HepG2 (cell line): ENCODE measurements around the gene GNG7.

Experiments
- ARHGAP35 ChIP-seq: sonication (generic); formaldehyde crosslinking; IDR thresholded peaks from 2 replicates; pipeline ENCODE4 v1.9.0; 2022; ENCODE audit warnings: mild to moderate bottlenecking, inconsistent platforms, moderate library complexity, missing genetic modification reagents, borderline replicate concordance
- ATM ChIP-seq: fragments of 450-650 bp; IDR thresholded peaks from 2 replicates; pipeline ENCODE4 v1.7.1; 2017; ENCODE audit warnings: mild to moderate bottlenecking, borderline replicate concordance
- CTCF ChIP-seq: sonication (generic); formaldehyde crosslinking; IDR thresholded peaks from 2 replicates; pipeline ENCODE4 v1.5.0; 2020; ENCODE audit warnings: mild to moderate bottlenecking, missing genetic modification reagents, moderate library complexity
- POGZ ChIP-seq: sonication (generic); formaldehyde crosslinking; IDR thresholded peaks from 2 replicates; pipeline ENCODE4 v1.4.0; 2020; ENCODE audit warnings: mild to moderate bottlenecking, missing genetic modification reagents
- POLR2AphosphoS5 ChIP-seq: IDR thresholded peaks from 2 replicates; pipeline ENCODE4 v1.6.1; 2012; ENCODE audit warnings: low read depth, low read length
- ZNF543 ChIP-seq: sonication (generic); formaldehyde crosslinking; IDR thresholded peaks from 2 replicates; pipeline ENCODE4 v1.4.0; 2020; ENCODE audit warnings: mild to moderate bottlenecking, missing genetic modification reagents
- TF ChIP-seq, protein P1 (sequence below): IDR thresholded peaks from 2 replicates; pipeline ENCODE4 v1.6.1; 2016; ENCODE audit warnings: low read depth
- TF ChIP-seq, protein P2 (sequence below): IDR thresholded peaks from 2 replicates; pipeline ENCODE4 v1.6.1; 2016

DNA sequence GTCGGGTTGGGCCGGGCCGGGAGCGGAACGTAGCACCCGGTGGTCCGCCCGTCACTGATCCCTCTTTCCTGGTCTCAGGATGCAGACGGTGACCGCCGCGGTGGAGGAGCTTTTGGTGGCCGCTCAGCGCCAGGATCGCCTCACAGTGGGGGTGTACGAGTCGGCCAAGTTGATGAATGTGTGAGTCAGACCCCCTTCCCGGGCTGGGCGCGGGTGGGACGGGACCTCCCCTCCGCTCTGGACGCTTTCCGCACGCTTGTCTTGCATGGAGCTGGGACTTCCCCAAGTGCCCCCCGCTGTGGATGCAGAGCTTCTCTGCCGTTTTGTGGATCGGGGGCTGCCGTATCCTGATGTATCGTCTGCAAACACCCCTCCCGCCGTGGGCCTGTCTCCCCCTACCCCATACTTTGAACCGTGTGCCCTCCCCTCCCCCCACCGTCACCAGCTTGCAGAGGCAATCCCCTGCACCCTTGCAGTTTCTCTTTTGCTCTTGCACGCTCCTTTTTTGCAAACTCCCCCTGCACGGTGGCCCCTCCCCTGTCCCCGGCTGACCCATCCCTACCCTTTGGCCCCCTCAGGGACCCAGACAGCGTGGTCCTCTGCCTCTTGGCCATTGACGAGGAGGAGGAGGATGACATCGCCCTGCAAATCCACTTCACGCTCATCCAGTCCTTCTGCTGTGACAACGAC lies 225.9 kb downstream of the GNG7 start:
- TF ChIP-seq CTCF (CRISPR knock-in tag) (0 out of 2 replicates have a peak, but pooled peaks have one; percentile 1), ATM (no peak), ARHGAP35 (CRISPR knock-in tag) (no peak), POGZ (no peak), ZNF543 (CRISPR knock-in tag) (no peak), POLR2AphosphoS5 (no peak)
- TF ChIP-seq, protein P1, sequence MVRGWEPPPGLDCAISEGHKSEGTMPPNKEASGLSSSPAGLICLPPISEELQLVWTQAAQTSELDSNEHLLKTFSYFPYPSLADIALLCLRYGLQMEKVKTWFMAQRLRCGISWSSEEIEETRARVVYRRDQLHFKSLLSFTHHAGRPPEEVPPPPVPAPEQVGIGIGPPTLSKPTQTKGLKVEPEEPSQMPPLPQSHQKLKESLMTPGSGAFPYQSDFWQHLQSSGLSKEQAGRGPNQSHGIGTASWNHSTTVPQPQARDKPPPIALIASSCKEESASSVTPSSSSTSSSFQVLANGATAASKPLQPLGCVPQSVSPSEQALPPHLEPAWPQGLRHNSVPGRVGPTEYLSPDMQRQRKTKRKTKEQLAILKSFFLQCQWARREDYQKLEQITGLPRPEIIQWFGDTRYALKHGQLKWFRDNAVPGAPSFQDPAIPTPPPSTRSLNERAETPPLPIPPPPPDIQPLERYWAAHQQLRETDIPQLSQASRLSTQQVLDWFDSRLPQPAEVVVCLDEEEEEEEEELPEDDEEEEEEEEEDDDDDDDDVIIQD (CRISPR knock-in tag) = no peak
- TF ChIP-seq, protein P2, sequence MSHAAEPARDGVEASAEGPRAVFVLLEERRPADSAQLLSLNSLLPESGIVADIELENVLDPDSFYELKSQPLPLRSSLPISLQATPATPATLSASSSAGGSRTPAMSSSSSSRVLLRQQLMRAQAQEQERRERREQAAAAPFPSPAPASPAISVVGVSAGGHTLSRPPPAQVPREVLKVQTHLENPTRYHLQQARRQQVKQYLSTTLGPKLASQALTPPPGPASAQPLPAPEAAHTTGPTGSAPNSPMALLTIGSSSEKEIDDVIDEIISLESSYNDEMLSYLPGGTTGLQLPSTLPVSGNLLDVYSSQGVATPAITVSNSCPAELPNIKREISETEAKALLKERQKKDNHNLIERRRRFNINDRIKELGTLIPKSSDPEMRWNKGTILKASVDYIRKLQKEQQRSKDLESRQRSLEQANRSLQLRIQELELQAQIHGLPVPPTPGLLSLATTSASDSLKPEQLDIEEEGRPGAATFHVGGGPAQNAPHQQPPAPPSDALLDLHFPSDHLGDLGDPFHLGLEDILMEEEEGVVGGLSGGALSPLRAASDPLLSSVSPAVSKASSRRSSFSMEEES (CRISPR knock-in tag) = no peak
